ENCODE measurements around the gene GRIK1.

The GRIK1 gene

DNA sequence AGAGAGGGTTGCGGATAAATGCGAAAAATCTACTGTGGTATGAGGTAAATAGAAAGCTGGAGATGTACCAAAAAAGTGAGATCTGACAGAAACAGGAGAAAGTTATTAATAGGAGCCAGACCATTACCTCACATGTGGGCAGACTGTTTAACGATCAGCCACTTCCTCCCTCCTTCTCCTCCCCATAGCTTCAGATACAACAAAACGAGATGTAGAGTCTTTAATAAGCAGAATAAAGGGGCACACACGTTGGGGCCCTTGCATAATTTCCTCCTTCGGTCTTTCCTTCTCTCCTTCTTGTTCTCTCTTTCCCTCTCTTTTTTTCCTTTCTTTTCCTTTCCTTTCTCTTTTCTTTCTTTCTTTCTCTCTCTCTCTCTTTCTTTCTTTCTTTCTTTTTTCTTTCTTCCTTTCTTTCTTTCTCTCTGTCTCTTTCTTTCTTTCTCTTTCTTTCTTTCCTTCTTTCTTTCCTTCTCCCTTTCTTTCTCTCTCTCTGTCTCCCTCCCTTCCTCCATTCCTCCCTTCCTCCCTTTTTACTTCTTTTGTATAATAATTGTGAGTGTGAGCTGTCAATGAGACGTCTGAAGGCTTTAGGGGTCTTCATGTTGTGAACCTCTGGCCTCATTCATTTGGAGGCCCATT, 242.1 kb downstream of the GRIK1 start:
- 62% methylated on average over 4 of the region's 7 CpGs for WGBS
- no peaks in the 10 kb centered on the region for H3K27me3 ChIP-seq (ENCODE audit: control insufficient read depth in 1 of 2, insufficient read depth in 1 of 2, low read length in 2 of 2)

DNA sequence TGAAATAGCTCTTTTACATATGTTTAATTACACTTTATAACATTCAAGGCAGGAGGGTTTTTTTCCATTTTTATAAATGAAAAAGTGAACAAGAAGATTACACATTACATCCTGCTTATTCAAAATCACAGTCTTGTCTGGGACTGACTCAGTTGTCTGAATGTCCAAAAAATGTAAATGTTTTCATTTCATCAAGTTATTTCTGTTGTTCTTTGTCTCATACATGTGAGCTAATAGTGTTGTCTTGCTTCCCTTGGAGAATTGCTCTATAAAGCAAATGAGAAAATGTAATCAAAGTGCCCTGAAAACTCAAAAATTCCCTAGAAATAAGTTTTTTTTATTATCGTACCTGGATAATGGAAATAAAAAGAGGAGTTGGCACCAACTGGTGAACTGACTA, 242.9 kb downstream of the GRIK1 start:
- Histone ChIP-seq H3K4me1 (ENCODE audit: control insufficient read depth, insufficient read depth, low read depth, low read length) (no peaks in the 10 kb centered on the region), H3K18ac (ENCODE audit: low read depth in 1 of 2, low read length in 2 of 2) (no peak overlapping the region), H2BK15ac (ENCODE audit: low read depth, poor library complexity, severe bottlenecking) (no peak overlapping the region), H2BK120ac (ENCODE audit: low read depth, low read length) (no peak overlapping the region), H3K23ac (ENCODE audit: low read length in 2 of 2) (no peak overlapping the region), H4K91ac (ENCODE audit: low read length) (no peak overlapping the region), H3K4ac (ENCODE audit: low read depth in 1 of 2, low read length in 2 of 2) (no peak overlapping the region), H3K27me3 (ENCODE audit: control insufficient read depth in 1 of 2, insufficient read depth in 1 of 2, low read length in 2 of 2) (no peaks in the 10 kb centered on the region), H3K27ac (ENCODE audit: low read length, poor library complexity, severe bottlenecking) (no peak overlapping the region), H2BK12ac (ENCODE audit: low read length in 2 of 2) (no peak overlapping the region), H2AFZ (ENCODE audit: low read depth, low read length) (no peak overlapping the region), H3K4me2 (ENCODE audit: low read length, poor library complexity, severe bottlenecking) (no peak overlapping the region), H3K4me3 (ENCODE audit: insufficient read depth in 1 of 2, low read depth in 1 of 2, low read length in 2 of 2) (no peak overlapping the region), H3K14ac (ENCODE audit: low read length in 2 of 2) (no peak overlapping the region), H3K79me1 (replicated peaks; ENCODE audit: low read length, poor library complexity, severe bottlenecking) (no peaks in the 10 kb centered on the region), H2BK5ac (ENCODE audit: low read depth, low read length, poor library complexity, severe bottlenecking) (no peak overlapping the region), H4K8ac (ENCODE audit: low read length) (no peak overlapping the region), H3K36me3 (ENCODE audit: control insufficient read depth in 1 of 2, insufficient read depth in 2 of 2, low read depth in 1 of 2, low read length in 2 of 2) (no peaks in the 10 kb centered on the region), H2AK5ac (ENCODE audit: low read length, severe bottlenecking) (no peak overlapping the region), H3K9me3 (ENCODE audit: control insufficient read depth, low read length) (peaks cover 4% of the 10 kb centered on the region), H3K9ac (ENCODE audit: low read length) (no peak overlapping the region)
- DNase-seq, result no peak
- no CpG with 5 or more reads among the region's 1 CpG for WGBS

More for the DNA sequence above, 242.1 kb downstream of the GRIK1 start:
- Histone ChIP-seq H3K4me2 (ENCODE audit: low read length, poor library complexity, severe bottlenecking) (no peak overlapping the region), H2BK5ac (ENCODE audit: low read depth, low read length, poor library complexity, severe bottlenecking) (no peak overlapping the region), H2BK12ac (ENCODE audit: low read length in 2 of 2) (no peak overlapping the region), H3K27ac (ENCODE audit: low read length, poor library complexity, severe bottlenecking) (no peak overlapping the region), H3K79me1 (replicated peaks; ENCODE audit: low read length, poor library complexity, severe bottlenecking) (no peaks in the 10 kb centered on the region), H4K91ac (ENCODE audit: low read length) (no peak overlapping the region), H3K23ac (ENCODE audit: low read length in 2 of 2) (no peak overlapping the region), H2BK15ac (ENCODE audit: low read depth, poor library complexity, severe bottlenecking) (no peak overlapping the region), H3K9ac (ENCODE audit: low read length) (no peak overlapping the region), H3K18ac (ENCODE audit: low read depth in 1 of 2, low read length in 2 of 2) (no peak overlapping the region), H3K14ac (ENCODE audit: low read length in 2 of 2) (no peak overlapping the region), H3K36me3 (ENCODE audit: control insufficient read depth in 1 of 2, insufficient read depth in 2 of 2, low read depth in 1 of 2, low read length in 2 of 2) (no peaks in the 10 kb centered on the region), H2BK120ac (ENCODE audit: low read depth, low read length) (no peak overlapping the region), H4K8ac (ENCODE audit: low read length) (no peak overlapping the region), H3K4ac (ENCODE audit: low read depth in 1 of 2, low read length in 2 of 2) (no peak overlapping the region), H3K4me1 (ENCODE audit: control insufficient read depth, insufficient read depth, low read depth, low read length) (no peaks in the 10 kb centered on the region), H3K4me3 (ENCODE audit: insufficient read depth in 1 of 2, low read depth in 1 of 2, low read length in 2 of 2) (no peak overlapping the region), H3K9me3 (ENCODE audit: control insufficient read depth, low read length) (peaks cover 4% of the 10 kb centered on the region), H2AFZ (ENCODE audit: low read depth, low read length) (no peak overlapping the region), H2AK5ac (ENCODE audit: low read length, severe bottlenecking) (no peak overlapping the region)
- no peak for DNase-seq

DNA sequence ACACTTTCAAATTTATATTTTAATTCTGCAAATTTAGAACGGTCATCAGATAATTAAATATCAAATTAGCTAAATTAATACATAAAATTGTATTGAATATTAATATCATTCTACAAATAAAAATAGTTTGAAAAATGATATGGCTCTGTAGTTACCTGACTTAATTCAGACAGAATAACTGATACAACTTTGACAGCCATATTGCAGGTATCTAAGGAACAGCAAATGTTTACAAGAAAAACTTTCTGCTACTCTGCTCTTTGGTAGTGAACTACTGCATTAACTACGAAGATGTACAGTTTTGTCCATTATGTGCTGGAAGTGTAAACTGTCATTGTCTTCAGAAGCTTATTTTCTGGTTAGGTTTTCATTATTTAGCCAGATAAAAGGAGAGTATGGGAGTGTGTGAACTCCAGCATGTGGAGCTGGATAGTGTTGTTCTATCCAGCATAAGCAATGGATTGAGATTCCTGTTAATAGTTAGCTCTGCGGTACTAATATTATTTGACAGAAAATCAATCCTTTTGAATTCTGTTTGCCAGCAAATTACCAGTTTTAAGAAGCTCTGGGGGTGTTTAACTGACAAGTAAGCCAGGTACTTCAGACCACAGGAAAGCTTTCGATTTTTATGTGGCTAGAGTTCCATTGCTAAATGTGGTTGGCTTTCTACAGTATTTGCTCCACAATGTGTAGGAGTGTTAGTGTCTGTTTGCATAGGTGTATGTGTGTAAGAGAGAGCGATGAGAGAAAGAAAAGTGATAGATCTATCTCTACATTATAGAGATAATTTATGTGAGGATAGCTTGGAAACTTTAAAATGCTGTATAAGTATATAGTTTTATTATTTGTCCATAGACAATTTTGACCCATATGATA, 247.9 kb downstream of the GRIK1 start:
- H3K79me1 ChIP-seq (replicated peaks; ENCODE audit: low read length, poor library complexity, severe bottlenecking), result no peaks in the 10 kb centered on the region
- no peaks in the 10 kb centered on the region for H3K9me3 ChIP-seq (ENCODE audit: control insufficient read depth, low read length)
- 96% methylated on average over 3 of the region's 5 CpGs for WGBS
- H2AK5ac ChIP-seq (ENCODE audit: low read length, severe bottlenecking), result no peak overlapping the region
- H3K4me3 ChIP-seq (ENCODE audit: insufficient read depth in 1 of 2, low read depth in 1 of 2, low read length in 2 of 2), result no peak overlapping the region
- H3K14ac ChIP-seq (ENCODE audit: low read length in 2 of 2), result no peak overlapping the region
- no peak overlapping the region for H4K8ac ChIP-seq (ENCODE audit: low read length)
- no peak overlapping the region for H3K27ac ChIP-seq (ENCODE audit: low read length, poor library complexity, severe bottlenecking)
- H3K18ac ChIP-seq (ENCODE audit: low read depth in 1 of 2, low read length in 2 of 2), result no peak overlapping the region
- no peak overlapping the region for H2BK12ac ChIP-seq (ENCODE audit: low read length in 2 of 2)
- no peak overlapping the region for H2BK5ac ChIP-seq (ENCODE audit: low read depth, low read length, poor library complexity, severe bottlenecking)
- no peak overlapping the region for H2BK120ac ChIP-seq (ENCODE audit: low read depth, low read length)
- H4K91ac ChIP-seq (ENCODE audit: low read length), result no peak overlapping the region
- no peak overlapping the region for H3K4ac ChIP-seq (ENCODE audit: low read depth in 1 of 2, low read length in 2 of 2)
- no peak overlapping the region for H3K23ac ChIP-seq (ENCODE audit: low read length in 2 of 2)
- H3K9ac ChIP-seq (ENCODE audit: low read length), result no peak overlapping the region
- H3K27me3 ChIP-seq (ENCODE audit: control insufficient read depth in 1 of 2, insufficient read depth in 1 of 2, low read length in 2 of 2), result no peaks in the 10 kb centered on the region
- no peak overlapping the region for H2BK15ac ChIP-seq (ENCODE audit: low read depth, poor library complexity, severe bottlenecking)
- H3K4me2 ChIP-seq (ENCODE audit: low read length, poor library complexity, severe bottlenecking), result no peak overlapping the region
- H3K4me1 ChIP-seq (ENCODE audit: control insufficient read depth, insufficient read depth, low read depth, low read length), result no peaks in the 10 kb centered on the region
- no peak overlapping the region for H2AFZ ChIP-seq (ENCODE audit: low read depth, low read length)
- H3K36me3 ChIP-seq (ENCODE audit: control insufficient read depth in 1 of 2, insufficient read depth in 2 of 2, low read depth in 1 of 2, low read length in 2 of 2), result no peaks in the 10 kb centered on the region
- DNase-seq, result no peak

DNA sequence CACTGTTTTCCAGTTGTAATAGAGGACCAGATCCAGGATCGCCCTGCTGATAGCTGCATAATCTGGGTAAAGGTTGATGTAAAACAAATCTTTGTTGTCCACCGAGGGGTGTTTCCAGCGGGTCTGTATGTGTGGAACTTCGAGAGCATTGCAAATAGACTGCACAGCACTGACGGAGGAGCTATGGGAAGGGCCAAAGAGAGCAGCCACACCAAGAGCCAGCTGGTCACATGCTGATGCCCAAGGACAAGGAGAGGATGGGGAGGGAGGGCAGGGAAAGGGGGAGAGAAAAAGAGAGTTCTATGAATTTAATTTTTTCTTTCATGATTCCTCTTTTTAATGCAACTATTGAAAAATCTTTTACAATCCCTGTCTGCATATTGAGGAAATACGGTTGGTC, 250.0 kb downstream of the GRIK1 start:
- no peak overlapping the region for H4K8ac ChIP-seq (ENCODE audit: low read length)
- H2BK5ac ChIP-seq (ENCODE audit: low read depth, low read length, poor library complexity, severe bottlenecking), result no peak overlapping the region
- no peaks in the 10 kb centered on the region for H3K27me3 ChIP-seq (ENCODE audit: control insufficient read depth in 1 of 2, insufficient read depth in 1 of 2, low read length in 2 of 2)
- H3K18ac ChIP-seq (ENCODE audit: low read depth in 1 of 2, low read length in 2 of 2), result no peak overlapping the region
- H2BK120ac ChIP-seq (ENCODE audit: low read depth, low read length), result no peak overlapping the region
- no peak overlapping the region for H2BK15ac ChIP-seq (ENCODE audit: low read depth, poor library complexity, severe bottlenecking)
- no peaks in the 10 kb centered on the region for H3K9me3 ChIP-seq (ENCODE audit: control insufficient read depth, low read length)
- no peaks in the 10 kb centered on the region for H3K79me1 ChIP-seq (replicated peaks; ENCODE audit: low read length, poor library complexity, severe bottlenecking)
- H3K4me2 ChIP-seq (ENCODE audit: low read length, poor library complexity, severe bottlenecking), result no peak overlapping the region
- no peak overlapping the region for H3K4ac ChIP-seq (ENCODE audit: low read depth in 1 of 2, low read length in 2 of 2)
- no peak overlapping the region for H3K23ac ChIP-seq (ENCODE audit: low read length in 2 of 2)
- no peak overlapping the region for H4K91ac ChIP-seq (ENCODE audit: low read length)
- H3K4me1 ChIP-seq (ENCODE audit: control insufficient read depth, insufficient read depth, low read depth, low read length), result no peaks in the 10 kb centered on the region
- no peak overlapping the region for H3K9ac ChIP-seq (ENCODE audit: low read length)
- no peak overlapping the region for H2AFZ ChIP-seq (ENCODE audit: low read depth, low read length)
- H2AK5ac ChIP-seq (ENCODE audit: low read length, severe bottlenecking), result no peak overlapping the region
- H3K36me3 ChIP-seq (ENCODE audit: control insufficient read depth in 1 of 2, insufficient read depth in 2 of 2, low read depth in 1 of 2, low read length in 2 of 2), result no peaks in the 10 kb centered on the region
- H3K27ac ChIP-seq (ENCODE audit: low read length, poor library complexity, severe bottlenecking), result no peak overlapping the region
- H3K14ac ChIP-seq (ENCODE audit: low read length in 2 of 2), result no peak overlapping the region
- WGBS, result 97% methylated on average over 5 of the region's 6 CpGs
- no peak overlapping the region for H3K4me3 ChIP-seq (ENCODE audit: insufficient read depth in 1 of 2, low read depth in 1 of 2, low read length in 2 of 2)
- no peak overlapping the region for H2BK12ac ChIP-seq (ENCODE audit: low read length in 2 of 2)
- no peak for DNase-seq

Measured in mesenchymal stem cell (in vitro differentiated cells and primary cell).